Right forelimb (tissue), 1 donor: ENCODE data around the gene AATK.

Experiments
- DNase-seq: peaks from one replicate; pipeline ENCODE4 v3.0.0-alpha.2; 2018

AATK gene

GRCh38 chr17:81179861-81180260, 13.8 kb upstream of the AATK start:
- no peak for DNase-seq

- no peak for DNase-seq
Measured at GRCh38 chr17:81179220-81179619, 13.2 kb upstream of the AATK start.

- no peak for DNase-seq
Measured at GRCh38 chr17:81178136-81179091, 12.4 kb upstream of the AATK start.

- DNase-seq, result no peak
Measured at GRCh38 chr17:81176666-81177065, 10.6 kb upstream of the AATK start.

GRCh38 chr17:81173762-81174155, 7.7 kb upstream of the AATK start:
- DNase-seq, result no peak

DNA sequence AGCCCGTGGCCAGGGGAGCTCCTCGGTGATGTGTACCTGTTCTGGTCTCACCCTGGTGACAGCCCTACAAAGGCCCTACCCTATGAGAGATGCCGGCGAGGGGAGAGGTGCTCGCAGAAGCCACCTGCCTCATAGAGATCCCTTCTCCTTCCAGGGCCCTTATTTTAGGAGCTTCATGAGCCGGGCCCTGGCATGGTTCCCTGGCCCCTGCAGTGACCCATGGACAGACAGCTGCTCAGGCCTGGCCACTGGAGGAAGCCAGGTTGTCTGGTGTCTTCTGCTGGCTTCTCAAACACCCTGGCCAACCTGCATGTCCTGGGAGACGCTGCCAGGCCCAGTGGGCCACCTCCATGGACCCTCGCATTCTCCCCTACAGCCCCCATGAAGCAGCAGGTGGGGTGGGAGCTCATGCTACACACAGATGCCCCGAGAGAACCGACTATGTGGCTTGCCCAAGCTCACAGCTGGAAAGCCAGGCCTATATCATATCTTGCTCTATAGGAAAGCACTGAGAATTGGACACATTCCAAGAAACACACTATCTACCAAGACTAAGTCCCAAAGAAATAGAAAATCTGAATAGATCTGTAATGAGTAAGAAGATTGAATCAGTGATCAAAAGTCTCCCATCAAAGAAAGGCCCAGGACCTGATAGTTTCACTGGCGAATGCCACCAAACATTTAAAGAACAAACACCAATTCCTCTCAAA, 7.2 kb upstream of the AATK start:
- DNase-seq, result no peak

DNA sequence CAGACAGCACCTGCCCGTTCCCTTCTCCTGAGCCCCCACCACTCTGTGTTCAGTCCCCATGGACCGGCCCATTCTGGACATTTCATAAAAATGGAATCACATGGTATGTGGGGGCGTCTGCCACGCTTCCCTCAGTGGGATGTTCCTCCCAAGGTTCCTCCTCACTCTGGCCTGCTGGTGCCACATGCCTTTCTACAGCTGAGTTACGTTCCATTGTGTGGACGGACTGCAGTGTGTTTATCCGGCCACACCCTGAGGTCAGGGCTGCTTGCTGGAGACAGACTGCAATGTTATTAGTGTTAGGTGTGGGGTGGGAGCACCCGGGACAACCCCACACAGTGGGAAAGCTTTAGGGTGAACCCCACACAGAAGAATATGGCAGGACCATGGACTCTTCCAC, 5.9 kb upstream of the AATK start:
- DNase-seq, result no peak

DNA sequence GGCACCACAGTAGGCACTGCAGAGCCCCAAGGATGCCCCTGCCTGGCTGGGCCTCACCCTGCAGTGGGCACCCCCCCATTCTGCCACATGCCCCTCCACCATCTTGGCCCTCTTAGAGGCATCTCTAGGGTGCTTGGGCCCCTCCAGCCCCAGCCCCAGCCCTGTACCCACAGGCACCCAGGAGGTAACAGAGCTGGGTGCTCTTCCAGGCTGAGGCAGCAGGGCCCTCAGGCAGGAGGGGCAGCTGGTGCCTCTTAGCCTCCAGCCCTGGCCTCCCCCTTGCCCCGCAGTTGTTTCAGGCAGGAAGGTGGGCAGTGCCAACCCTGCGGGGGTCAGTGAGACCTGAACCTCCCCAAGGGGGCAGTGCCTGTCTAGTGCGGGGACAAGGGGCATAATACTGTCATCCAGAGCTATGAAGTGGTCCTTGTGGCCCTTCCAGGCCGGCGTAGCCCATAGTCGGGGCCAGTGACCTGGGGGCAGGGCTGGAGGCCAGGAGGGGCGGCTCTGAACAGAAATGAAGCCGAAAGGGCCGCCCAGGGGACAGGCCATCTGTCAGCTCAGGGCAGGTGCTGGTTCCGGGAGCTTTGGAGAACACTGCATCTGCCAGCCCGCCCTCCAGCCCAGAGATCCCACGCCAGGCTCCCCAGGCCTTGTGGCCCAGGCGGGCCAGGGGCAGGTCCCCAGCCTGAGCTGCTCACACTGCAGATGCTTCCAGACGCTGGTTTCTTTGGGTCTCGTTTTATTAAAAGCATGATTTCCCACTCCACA, 4.9 kb upstream of the AATK start:
- DNase-seq, result no peak

DNA sequence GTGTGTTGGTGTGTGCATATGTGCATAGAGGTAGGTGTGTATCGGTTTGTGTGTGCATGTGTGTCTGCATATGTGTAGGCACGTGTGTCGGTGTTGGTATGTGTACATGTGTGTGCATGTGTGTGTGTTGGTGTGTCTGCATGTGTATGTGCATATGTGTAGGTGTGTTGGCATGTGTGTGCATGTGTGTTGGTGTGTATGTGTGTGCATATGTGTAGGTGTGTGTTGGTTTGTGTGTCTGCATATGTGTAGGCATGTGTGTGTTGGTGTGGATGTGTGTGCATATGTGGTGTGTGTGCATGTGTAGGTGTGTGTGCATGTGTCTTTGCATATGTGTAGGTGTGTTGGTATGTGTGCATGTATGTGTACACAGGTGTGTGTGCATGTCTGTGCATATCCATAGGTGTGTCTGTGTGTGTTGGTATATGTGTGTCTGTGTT, 3.9 kb upstream of the AATK start:
- DNase-seq, result no peak

GRCh38 chr17:81167638-81168037, 1.6 kb upstream of the AATK start:
- DNase-seq, result no peak

GRCh38 chr17:81167194-81167524, 1.1 kb upstream of the AATK start:
- no peak for DNase-seq

- DNase-seq, result no peak
Measured at GRCh38 chr17:81165246-81166032, 582 bp downstream of the AATK start, which contains the start of gene PVALEF. Gene PVALEF, plus strand, starts transcription at chr17:81165507. Its CDS starts 15,720 bp downstream, at chr17:81181227.

GRCh38 chr17:81164371-81165245, 1.4 kb downstream of the AATK start:
- peak; percentile 73 for DNase-seq

DNA sequence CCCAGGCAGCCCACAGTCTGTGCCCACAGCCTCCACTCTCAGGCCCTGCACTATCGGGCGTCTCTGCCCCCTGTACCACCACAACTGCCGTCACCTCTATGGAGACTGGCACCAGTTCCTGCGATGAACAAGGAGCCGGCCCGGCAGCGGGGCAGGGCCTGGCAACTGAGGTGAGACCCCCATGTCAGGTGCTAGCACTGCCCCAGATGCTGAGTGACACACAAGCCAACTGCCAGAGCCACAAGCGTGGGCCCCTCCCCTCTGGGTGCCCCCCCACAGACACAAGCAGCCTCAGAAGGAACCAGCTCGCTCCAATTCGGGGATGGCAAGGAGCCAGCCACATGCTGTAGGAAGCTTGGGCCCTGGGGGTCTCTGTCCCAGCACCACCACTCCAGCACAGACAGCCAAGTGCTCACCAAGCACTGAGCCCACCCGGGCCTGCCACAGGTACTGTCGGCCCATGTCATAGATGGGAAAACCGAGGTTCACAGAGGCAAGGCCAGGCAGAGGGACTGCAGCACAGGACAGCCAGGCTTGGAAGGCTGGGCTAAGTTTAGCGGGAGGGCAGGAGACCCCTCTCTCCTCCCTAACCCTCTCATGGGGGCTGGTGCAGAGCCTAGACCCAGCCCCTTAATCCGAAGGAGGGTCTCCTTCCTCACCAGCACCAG, 2.2 kb downstream of the AATK start:
- DNase-seq, result no peak

- DNase-seq, result no peak
Measured at GRCh38 chr17:81163051-81163695, 2.8 kb downstream of the AATK start.

DNA sequence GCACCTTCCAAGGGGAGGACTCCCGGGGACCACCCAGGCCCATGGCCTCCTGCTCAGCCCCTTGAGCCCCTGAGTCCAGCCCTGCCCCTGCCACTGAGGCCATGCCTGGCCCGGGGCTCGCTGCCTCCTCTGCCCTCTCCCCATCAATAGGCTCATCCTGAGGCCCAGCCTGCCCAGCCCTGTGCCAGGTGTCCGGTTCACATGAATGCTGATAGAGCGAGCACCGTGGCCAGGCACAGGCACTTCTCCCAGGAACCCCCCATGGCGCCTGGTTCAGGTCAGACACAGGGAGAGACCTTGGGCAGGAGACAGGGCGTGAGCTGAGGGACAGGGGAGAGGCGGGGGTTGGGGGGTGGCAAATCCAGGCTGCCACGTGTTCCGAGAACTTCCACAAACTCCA, 3.5 kb downstream of the AATK start:
- no peak for DNase-seq

DNA sequence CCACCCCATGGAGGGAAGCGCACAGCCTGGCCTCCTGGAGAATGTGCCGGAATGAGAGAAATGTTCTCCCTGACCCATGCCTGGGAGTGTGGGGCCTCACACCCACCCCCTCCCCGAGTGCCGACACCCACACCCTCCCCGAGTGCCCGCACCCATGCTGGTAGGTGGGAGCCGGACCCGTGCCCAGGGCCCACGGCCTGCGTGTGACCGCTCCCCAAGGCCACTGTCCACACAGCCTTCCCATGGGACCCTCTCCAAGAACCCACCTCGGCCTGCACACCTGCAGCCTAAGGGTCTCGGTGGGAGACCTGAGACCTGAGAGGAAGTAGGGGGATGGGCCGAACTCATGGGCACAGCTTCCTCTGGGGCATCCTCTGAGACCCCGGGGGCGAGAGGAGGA, 4.0 kb downstream of the AATK start:
- DNase-seq, result no peak

DNA sequence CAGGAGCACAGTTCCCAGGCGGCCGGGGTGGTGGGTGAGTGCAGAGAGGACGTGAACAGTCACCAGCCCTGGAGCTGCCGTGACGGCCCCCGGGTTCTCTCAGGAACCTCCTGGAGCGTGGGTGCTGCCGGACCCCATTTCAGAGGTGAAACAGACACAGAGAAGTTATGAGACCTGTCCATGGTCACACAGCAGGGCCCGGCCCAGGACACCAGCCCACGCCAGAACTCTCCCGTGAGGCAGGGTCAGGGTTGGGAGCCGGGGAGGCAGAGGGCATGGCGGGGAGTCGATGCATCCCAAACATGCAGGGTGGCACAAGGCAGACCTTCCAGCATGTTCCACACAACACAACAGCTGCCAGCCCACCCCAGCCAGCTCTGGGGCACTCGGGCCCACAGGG, 4.5 kb downstream of the AATK start:
- no peak for DNase-seq

- DNase-seq, result no peak
Measured at GRCh38 chr17:81160747-81161453, 5.1 kb downstream of the AATK start.

DNA sequence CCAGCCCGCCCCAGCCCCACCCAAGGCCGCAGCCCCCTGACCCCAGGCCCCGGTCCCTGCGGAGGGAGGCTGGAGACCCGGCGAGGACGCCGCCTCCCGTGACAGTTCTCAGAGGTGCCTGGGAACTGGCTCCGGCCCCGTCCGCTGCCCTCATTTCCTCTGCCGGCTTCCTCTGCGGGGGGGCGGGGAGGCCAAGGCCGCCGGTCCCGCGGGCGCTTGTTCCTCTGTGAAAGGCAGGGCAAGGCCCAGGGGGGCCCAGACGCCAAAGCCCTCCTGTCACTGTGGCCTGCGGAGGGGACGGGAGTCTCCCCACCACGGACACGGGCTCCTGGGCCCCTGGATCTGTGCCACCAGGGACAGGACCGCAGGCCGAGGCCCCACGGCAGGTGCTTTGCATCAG, 5.7 kb downstream of the AATK start:
- DNase-seq, result no peak
